ENCODE measurements around the gene TMEM245.
"Not testable (repeated sequence)": the region's sequence is repeated elsewhere in the genome, so short reads cannot be mapped to it uniquely, and the experiment has no call there.

TMEM245 gene

GRCh38 chr9:108994695-108995094, 125.1 kb downstream of the TMEM245 start:
- Histone ChIP-seq H3K4me3 (ENCODE audit: low read depth, low read length) (no peak overlapping the region), H3K36me3 (ENCODE audit: control insufficient read depth, insufficient read depth, low read length) (no peaks in the 10 kb centered on the region), H3K9ac (ENCODE audit: low read depth, low read length) (no peak overlapping the region), H3K4me1 (ENCODE audit: control insufficient read depth, insufficient read depth, low read length) (no peaks in the 10 kb centered on the region), H3K27me3 (ENCODE audit: control insufficient read depth, insufficient read depth, low read length) (no peaks in the 10 kb centered on the region), H3K9me3 (ENCODE audit: control insufficient read depth, insufficient read depth, low read length) (no peaks in the 10 kb centered on the region)

- Histone ChIP-seq H3K9me3 (ENCODE audit: control insufficient read depth, insufficient read depth, low read length) (no peaks in the 10 kb centered on the region), H3K36me3 (ENCODE audit: control insufficient read depth, insufficient read depth, low read length) (no peaks in the 10 kb centered on the region), H3K4me3 (ENCODE audit: low read depth, low read length) (no peak overlapping the region), H3K27me3 (ENCODE audit: control insufficient read depth, insufficient read depth, low read length) (no peaks in the 10 kb centered on the region), H3K9ac (ENCODE audit: low read depth, low read length) (no peak overlapping the region), H3K4me1 (ENCODE audit: control insufficient read depth, insufficient read depth, low read length) (no peaks in the 10 kb centered on the region)
These were observed 128.3 kb downstream of the TMEM245 start for GRCh38 chr9:108991479-108991878.

GRCh38 chr9:108983885-108984284, 135.9 kb downstream of the TMEM245 start:
- H3K4me1 ChIP-seq (ENCODE audit: control insufficient read depth, insufficient read depth, low read length), result no peaks in the 10 kb centered on the region
- H3K9me3 ChIP-seq (ENCODE audit: control insufficient read depth, insufficient read depth, low read length), result no peaks in the 10 kb centered on the region
- no peak overlapping the region for H3K4me3 ChIP-seq (ENCODE audit: low read depth, low read length)
- no peaks in the 10 kb centered on the region for H3K36me3 ChIP-seq (ENCODE audit: control insufficient read depth, insufficient read depth, low read length)
- no peaks in the 10 kb centered on the region for H3K27me3 ChIP-seq (ENCODE audit: control insufficient read depth, insufficient read depth, low read length)
- no peak overlapping the region for H3K9ac ChIP-seq (ENCODE audit: low read depth, low read length)

GRCh38 chr9:108980893-108981292, 138.9 kb downstream of the TMEM245 start:
- H3K4me1 ChIP-seq (ENCODE audit: control insufficient read depth, insufficient read depth, low read length), result no peaks in the 10 kb centered on the region
- H3K9ac ChIP-seq (ENCODE audit: low read depth, low read length), result no peak overlapping the region
- no peak overlapping the region for H3K4me3 ChIP-seq (ENCODE audit: low read depth, low read length)
- H3K36me3 ChIP-seq (ENCODE audit: control insufficient read depth, insufficient read depth, low read length), result peaks cover 2% of the 10 kb centered on the region
- H3K9me3 ChIP-seq (ENCODE audit: control insufficient read depth, insufficient read depth, low read length), result no peaks in the 10 kb centered on the region
- H3K27me3 ChIP-seq (ENCODE audit: control insufficient read depth, insufficient read depth, low read length), result no peaks in the 10 kb centered on the region

GRCh38 chr9:108978205-108978604, 141.5 kb downstream of the TMEM245 start:
- Histone ChIP-seq H3K9me3 (ENCODE audit: control insufficient read depth, insufficient read depth, low read length) (no peaks in the 10 kb centered on the region), H3K4me1 (ENCODE audit: control insufficient read depth, insufficient read depth, low read length) (no peaks in the 10 kb centered on the region), H3K36me3 (ENCODE audit: control insufficient read depth, insufficient read depth, low read length) (peaks cover 2% of the 10 kb centered on the region), H3K4me3 (ENCODE audit: low read depth, low read length) (no peak overlapping the region), H3K9ac (ENCODE audit: low read depth, low read length) (no peak overlapping the region), H3K27me3 (ENCODE audit: control insufficient read depth, insufficient read depth, low read length) (no peaks in the 10 kb centered on the region)

GRCh38 chr9:108973895-108974294, 145.9 kb downstream of the TMEM245 start:
- Histone ChIP-seq H3K36me3 (ENCODE audit: control insufficient read depth, insufficient read depth, low read length) (peaks cover 6% of the 10 kb centered on the region), H3K4me1 (ENCODE audit: control insufficient read depth, insufficient read depth, low read length) (no peaks in the 10 kb centered on the region), H3K4me3 (ENCODE audit: low read depth, low read length) (no peak overlapping the region), H3K9me3 (ENCODE audit: control insufficient read depth, insufficient read depth, low read length) (no peaks in the 10 kb centered on the region), H3K9ac (ENCODE audit: low read depth, low read length) (no peak overlapping the region), H3K27me3 (ENCODE audit: control insufficient read depth, insufficient read depth, low read length) (no peaks in the 10 kb centered on the region)

GRCh38 chr9:108972626-108973209, 147.0 kb downstream of the TMEM245 start:
- H3K27me3 ChIP-seq (ENCODE audit: control insufficient read depth, insufficient read depth, low read length), result no peaks in the 10 kb centered on the region
- no peak overlapping the region for H3K9ac ChIP-seq (ENCODE audit: low read depth, low read length)
- no peaks in the 10 kb centered on the region for H3K4me1 ChIP-seq (ENCODE audit: control insufficient read depth, insufficient read depth, low read length)
- no peaks in the 10 kb centered on the region for H3K9me3 ChIP-seq (ENCODE audit: control insufficient read depth, insufficient read depth, low read length)
- no peak overlapping the region for H3K4me3 ChIP-seq (ENCODE audit: low read depth, low read length)
- peaks cover 3% of the 10 kb centered on the region for H3K36me3 ChIP-seq (ENCODE audit: control insufficient read depth, insufficient read depth, low read length)

- peaks cover 3% of the 10 kb centered on the region for H3K36me3 ChIP-seq (ENCODE audit: control insufficient read depth, insufficient read depth, low read length)
- H3K9me3 ChIP-seq (ENCODE audit: control insufficient read depth, insufficient read depth, low read length), result no peaks in the 10 kb centered on the region
- no peaks in the 10 kb centered on the region for H3K4me1 ChIP-seq (ENCODE audit: control insufficient read depth, insufficient read depth, low read length)
- no peak overlapping the region for H3K4me3 ChIP-seq (ENCODE audit: low read depth, low read length)
- no peaks in the 10 kb centered on the region for H3K27me3 ChIP-seq (ENCODE audit: control insufficient read depth, insufficient read depth, low read length)
- H3K9ac ChIP-seq (ENCODE audit: low read depth, low read length), result no peak overlapping the region
These were observed 147.6 kb downstream of the TMEM245 start for GRCh38 chr9:108972186-108972585.

- H3K4me3 ChIP-seq (ENCODE audit: low read depth, low read length); H3K27me3 ChIP-seq (ENCODE audit: control insufficient read depth, insufficient read depth, low read length); H3K36me3 ChIP-seq (ENCODE audit: control insufficient read depth, insufficient read depth, low read length); H3K4me1 ChIP-seq (ENCODE audit: control insufficient read depth, insufficient read depth, low read length); H3K9me3 ChIP-seq (ENCODE audit: control insufficient read depth, insufficient read depth, low read length); H3K9ac ChIP-seq (ENCODE audit: low read depth, low read length): not testable (repeated sequence)
These were observed 148.4 kb downstream of the TMEM245 start for GRCh38 chr9:108971392-108971791.

GRCh38 chr9:108967916-108968315, 151.8 kb downstream of the TMEM245 start:
- H3K36me3 ChIP-seq (ENCODE audit: control insufficient read depth, insufficient read depth, low read length), result peaks cover 3% of the 10 kb centered on the region
- no peak overlapping the region for H3K4me3 ChIP-seq (ENCODE audit: low read depth, low read length)
- no peaks in the 10 kb centered on the region for H3K27me3 ChIP-seq (ENCODE audit: control insufficient read depth, insufficient read depth, low read length)
- no peaks in the 10 kb centered on the region for H3K4me1 ChIP-seq (ENCODE audit: control insufficient read depth, insufficient read depth, low read length)
- no peak overlapping the region for H3K9ac ChIP-seq (ENCODE audit: low read depth, low read length)
- H3K9me3 ChIP-seq (ENCODE audit: control insufficient read depth, insufficient read depth, low read length), result no peaks in the 10 kb centered on the region
